HEK293 (cell line): Measurements from ENCODE around the gene CRBN.

ENCODE experiments used
- CTCF ChIA-PET: fragments of 350-600 bp; formaldehyde crosslinking; extraction: SDS; loops from one replicate; lab custom pipeline; 2021; ENCODE audit warnings: antibody characterized with exemption; lab: Yijun Ruan, JAX
- POLR2A ChIA-PET: fragments of 300-600 bp; formaldehyde crosslinking; extraction: SDS; loops from one replicate; lab custom pipeline; 2020; ENCODE audit warnings: antibody characterized with exemption, inconsistent platforms; lab: Yijun Ruan, JAX
- H3K27ac ChIP-seq: fragments of 200-500 bp; sonication (Bioruptor generic); 2 replicates; pipeline ENCODE4 v1.5.1; 2014; ENCODE audit warnings: low read depth, low read length, control low read depth, inconsistent platforms; ENCODE audit errors: extremely low read depth
- H3K36me3 ChIP-seq, 2 experiments: fragments of 200-500 bp in 1 of 2; sonication (Bioruptor generic) in 1 of 2; 1 replicate in 1 of 2; 2 replicates in 1 of 2; pipeline ENCODE4 v1.5.1; 2014 to 2017; ENCODE audit warnings: inconsistent platforms in 2 of 2, low read length in 2 of 2; ENCODE audit not compliant: control insufficient read depth in 2 of 2, insufficient read depth in 1 of 2
- H3K4me1 ChIP-seq: fragments of 200-500 bp; sonication (Bioruptor generic); 2 replicates; pipeline ENCODE4 v1.5.1; 2014; ENCODE audit warnings: mild to moderate bottlenecking, low read length, inconsistent platforms; ENCODE audit not compliant: control insufficient read depth, insufficient read depth
- H3K4me3 ChIP-seq: 2 replicates; pipeline ENCODE4 v1.5.1; 2011; ENCODE audit warnings: low read depth, mild to moderate bottlenecking, control low read depth, low read length, moderate library complexity
- H3K9me3 ChIP-seq: fragments of 200-500 bp; sonication (Bioruptor generic); 2 replicates; pipeline ENCODE4 v1.5.1; 2014; ENCODE audit warnings: low read depth, low read length, inconsistent platforms; ENCODE audit not compliant: control insufficient read depth, insufficient read depth
- INSM2 ChIP-seq: fragments of 450-650 bp; formaldehyde crosslinking; IDR thresholded peaks from 2 replicates; pipeline ENCODE4 v1.5.1; 2016; ENCODE audit warnings: missing biosample characterization, missing genetic modification characterization
- KLF16 ChIP-seq: fragments of 450-650 bp; formaldehyde crosslinking; IDR thresholded peaks from 2 replicates; pipeline ENCODE4 v1.5.1; 2017; ENCODE audit warnings: missing biosample characterization, missing genetic modification characterization
- PRDM4 ChIP-seq: fragments of 450-650 bp; formaldehyde crosslinking; IDR thresholded peaks from 2 replicates; pipeline ENCODE4 v1.5.1; 2017; ENCODE audit warnings: missing biosample characterization, missing genetic modification characterization
- YY2 ChIP-seq: fragments of 450-650 bp; formaldehyde crosslinking; IDR thresholded peaks from 2 replicates; pipeline ENCODE4 v1.5.1; 2016; ENCODE audit warnings: missing biosample characterization, missing genetic modification characterization
- ZBTB7A ChIP-seq: fragments of 450-650 bp; formaldehyde crosslinking; IDR thresholded peaks from 2 replicates; pipeline ENCODE4 v1.5.1; 2016; ENCODE audit warnings: low read depth, missing biosample characterization, missing genetic modification characterization
- ZEB2 ChIP-seq: fragments of 450-650 bp; formaldehyde crosslinking; IDR thresholded peaks from 2 replicates; pipeline ENCODE4 v1.5.1; 2016; ENCODE audit warnings: missing biosample characterization, missing genetic modification characterization
- ZNF2 ChIP-seq: fragments of 450-650 bp; formaldehyde crosslinking; IDR thresholded peaks from 2 replicates; pipeline ENCODE4 v1.5.1; 2016; ENCODE audit warnings: missing biosample characterization, missing genetic modification characterization
- ZNF202 ChIP-seq: fragments of 450-650 bp; formaldehyde crosslinking; IDR thresholded peaks from 2 replicates; pipeline ENCODE4 v1.5.1; 2016; ENCODE audit warnings: missing biosample characterization, missing genetic modification characterization, borderline replicate concordance
- ZNF211 ChIP-seq: fragments of 450-650 bp; formaldehyde crosslinking; IDR thresholded peaks from 2 replicates; pipeline ENCODE4 v1.5.1; 2016; ENCODE audit warnings: low read depth, missing biosample characterization, missing genetic modification characterization
- ZNF335 ChIP-seq: fragments of 450-650 bp; formaldehyde crosslinking; conservative IDR thresholded peaks from 2 replicates; pipeline ENCODE4 v1.5.1; 2016; ENCODE audit warnings: missing biosample characterization, missing genetic modification characterization
- ZNF366 ChIP-seq: fragments of 450-650 bp; formaldehyde crosslinking; conservative IDR thresholded peaks from 2 replicates; pipeline ENCODE4 v1.5.1; 2016; ENCODE audit warnings: missing biosample characterization, missing genetic modification characterization
- ZNF449 ChIP-seq: fragments of 450-650 bp; formaldehyde crosslinking; IDR thresholded peaks from 2 replicates; pipeline ENCODE4 v1.5.1; 2017; ENCODE audit warnings: missing biosample characterization, mild to moderate bottlenecking, missing genetic modification characterization, moderate library complexity
- ZNF555 ChIP-seq: fragments of 450-650 bp; formaldehyde crosslinking; conservative IDR thresholded peaks from 2 replicates; pipeline ENCODE4 v1.5.1; 2017; ENCODE audit warnings: missing biosample characterization, mild to moderate bottlenecking, missing genetic modification characterization, inconsistent platforms
- ZNF580 ChIP-seq: fragments of 450-650 bp; formaldehyde crosslinking; IDR thresholded peaks from 2 replicates; pipeline ENCODE4 v1.5.1; 2016; ENCODE audit warnings: missing biosample characterization, missing genetic modification characterization
- ZNF624 ChIP-seq: fragments of 450-650 bp; formaldehyde crosslinking; IDR thresholded peaks from 2 replicates; pipeline ENCODE4 v1.5.1; 2017; ENCODE audit warnings: missing biosample characterization, missing genetic modification characterization
- ZNF768 ChIP-seq: fragments of 450-650 bp; formaldehyde crosslinking; IDR thresholded peaks from 2 replicates; pipeline ENCODE4 v1.5.1; 2018; ENCODE audit warnings: missing biosample characterization, mild to moderate bottlenecking, missing genetic modification characterization
- ZNF791 ChIP-seq: fragments of 450-650 bp; formaldehyde crosslinking; IDR thresholded peaks from 2 replicates; pipeline ENCODE4 v1.5.1; 2016; ENCODE audit warnings: missing biosample characterization, missing genetic modification characterization
- ZNF837 ChIP-seq: fragments of 450-650 bp; formaldehyde crosslinking; IDR thresholded peaks from 2 replicates; pipeline ENCODE4 v1.5.1; 2016; ENCODE audit warnings: missing biosample characterization, missing genetic modification characterization

Gene CRBN

GRCh38 chr3:3129579-3129978 lies 49.9 kb downstream of the CRBN start:
- H3K36me3 ChIP-seq, result peaks cover 27 to 37% of the 10 kb centered on the region in 2 experiments
- H3K4me3 ChIP-seq, result no peak overlapping the region
- H3K4me1 ChIP-seq, result no peaks in the 10 kb centered on the region
- H3K27ac ChIP-seq, result no peak overlapping the region
- ChIA-PET POLR2A (no interaction called here), CTCF (no interaction called here)
- no peaks in the 10 kb centered on the region for H3K9me3 ChIP-seq
- no peak for TF ChIP-seq ZNF202 (tag by site-specific recombination)

GRCh38 chr3:3127432-3128010 lies 52.0 kb downstream of the CRBN start:
- Histone ChIP-seq H3K27ac (peak overlapping the region; percentile 77; the same call in 1 of the 2 replicates), H3K4me1 (no peaks in the 10 kb centered on the region), H3K4me3 (peak overlapping the region; percentile 96), H3K36me3 (peaks cover 18 to 29% of the 10 kb centered on the region in 2 experiments), H3K9me3 (no peaks in the 10 kb centered on the region)
- CTCF ChIA-PET, result no interaction called here
- no peak for TF ChIP-seq YY2
- TF ChIP-seq ZEB2 (tag by site-specific recombination), result no peak
- TF ChIP-seq ZNF624 (tag by site-specific recombination), result no peak
- TF ChIP-seq ZNF555, result no peak
- TF ChIP-seq INSM2 (tag by site-specific recombination), result no peak
- TF ChIP-seq ZNF211 (tag by site-specific recombination), result no peak
- TF ChIP-seq ZNF580 (tag by site-specific recombination), result no peak
- TF ChIP-seq ZNF2 (tag by site-specific recombination), result no peak
- no peak for TF ChIP-seq KLF16
- TF ChIP-seq ZNF335, result peak; percentile 84
- TF ChIP-seq ZNF449 (tag by site-specific recombination), result peak; percentile 69; the same call in 1 of the 2 replicates
- TF ChIP-seq ZNF768 (tag by site-specific recombination), result no peak
- TF ChIP-seq PRDM4 (tag by site-specific recombination), result 0 out of 2 replicates have a peak, but pooled peaks have one; percentile 28
- no peak for TF ChIP-seq ZNF366
- no peak for TF ChIP-seq ZNF837 (tag by site-specific recombination)
- no peak for TF ChIP-seq ZBTB7A (tag by site-specific recombination)
- TF ChIP-seq ZNF791 (tag by site-specific recombination), result no peak
- POLR2A ChIA-PET, result no interaction called here
